Fibroblast of skin of left quadriceps (primary cell): ENCODE results near the gene CARD18.
"Not testable (repeated sequence)": the region's sequence is repeated elsewhere in the genome, so short reads cannot be mapped to it uniquely, and the experiment has no call there.

ENCODE experiments used
- DNase-seq, 2 experiments: peaks; one replicate each; pipeline ENCODE4 v3.0.0-alpha.2; 2013; ENCODE audit warnings: low read depth in 2 of 2

Gene CARD18

DNA sequence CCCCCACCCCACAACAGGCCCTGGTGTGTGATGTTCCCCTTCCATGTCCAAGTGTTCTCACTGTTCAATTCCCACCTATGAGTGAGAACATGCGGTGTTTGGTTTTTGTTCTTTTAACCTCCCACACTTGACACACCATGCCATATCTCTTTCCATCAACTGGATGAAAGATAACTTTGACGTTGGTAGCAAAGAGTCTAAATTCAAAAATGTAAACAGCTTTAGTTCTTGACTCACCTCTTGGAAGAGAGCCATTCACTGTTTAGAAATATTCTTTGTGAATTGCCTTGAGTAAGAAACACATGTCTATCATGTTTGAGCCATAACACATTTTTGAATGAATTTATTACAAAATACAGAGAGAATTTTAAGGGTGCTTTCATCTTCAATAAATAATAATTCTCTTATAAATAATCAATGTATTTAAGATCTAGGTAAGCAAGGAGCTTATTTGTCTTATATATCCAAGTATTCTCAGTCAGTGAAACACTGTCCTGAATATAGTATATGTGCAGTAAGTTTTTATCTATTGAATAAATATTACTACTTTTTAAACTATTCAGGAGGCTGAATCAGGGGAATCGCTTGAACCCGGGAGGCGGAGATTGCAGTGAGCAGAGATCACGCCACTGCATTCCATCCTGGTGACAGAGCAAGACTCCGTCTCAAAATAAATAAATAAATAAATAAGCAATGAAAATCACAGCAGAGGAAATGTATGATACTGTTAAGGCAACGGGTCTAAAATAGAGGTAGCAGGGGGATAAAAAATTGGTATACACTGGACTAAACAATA, 6.7 kb downstream of the CARD18 start:
- DNase-seq = peak; percentile 23 to 30

- DNase-seq = no peak
These were observed 9.3 kb downstream of the CARD18 start for GRCh38 chr11:105130189-105130813.

GRCh38 chr11:105124756-105125155, 14.8 kb downstream of the CARD18 start:
- no peak for DNase-seq

GRCh38 chr11:105111145-105111944, 28.2 kb downstream of the CARD18 start:
- no peak for DNase-seq

DNA sequence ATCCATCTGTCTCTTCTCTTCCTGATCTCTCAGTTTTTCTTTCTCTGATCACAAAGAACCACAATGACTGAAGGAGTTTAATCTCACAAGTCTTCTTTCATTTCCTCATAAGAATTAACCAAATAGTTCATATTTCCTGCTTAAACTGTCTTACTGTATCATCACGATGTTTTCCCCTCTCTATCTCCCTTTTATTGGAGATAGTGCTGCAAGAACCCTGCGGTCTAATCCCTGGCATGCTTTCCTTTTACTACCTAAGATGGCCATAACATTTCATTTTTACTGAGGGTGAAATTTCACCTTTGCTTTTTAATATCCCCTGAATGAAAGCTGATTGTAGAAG, 28.9 kb downstream of the CARD18 start:
- DNase-seq = no peak

- peak; percentile 16 to 22 for DNase-seq
These were observed 29.5 kb downstream of the CARD18 start for GRCh38 chr11:105109855-105110687.

GRCh38 chr11:105109321-105109720, 30.2 kb downstream of the CARD18 start:
- no peak for DNase-seq

GRCh38 chr11:105108247-105108646, 31.3 kb downstream of the CARD18 start:
- DNase-seq = no peak

DNA sequence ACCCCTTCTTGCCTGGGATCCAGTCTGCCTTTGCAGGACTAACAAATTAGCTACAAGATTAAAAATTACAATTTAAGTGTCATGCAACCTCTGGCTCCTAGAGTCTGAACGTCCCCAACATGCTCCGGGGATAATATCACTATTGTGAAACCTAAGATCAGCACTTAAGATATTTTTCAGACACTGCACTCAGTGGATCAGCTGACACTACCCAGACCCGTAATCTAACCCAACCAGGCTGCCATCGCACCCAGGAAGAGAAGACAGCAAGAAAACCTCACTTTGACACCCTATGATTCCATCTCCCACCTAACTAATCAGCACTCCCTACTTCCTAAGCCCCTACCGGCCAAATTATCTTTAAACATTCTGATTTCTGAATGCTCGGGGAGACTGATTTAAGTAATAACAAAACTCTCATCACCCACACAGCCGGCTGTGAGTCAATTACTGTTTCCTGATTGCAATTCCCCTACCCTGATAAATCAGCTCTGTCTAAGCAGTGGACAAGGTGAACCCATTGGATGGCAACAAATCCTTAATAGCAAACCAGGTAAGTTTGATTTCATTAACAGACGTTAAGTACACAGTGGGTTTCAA, 32.2 kb downstream of the CARD18 start:
- not testable (repeated sequence) for DNase-seq

DNA sequence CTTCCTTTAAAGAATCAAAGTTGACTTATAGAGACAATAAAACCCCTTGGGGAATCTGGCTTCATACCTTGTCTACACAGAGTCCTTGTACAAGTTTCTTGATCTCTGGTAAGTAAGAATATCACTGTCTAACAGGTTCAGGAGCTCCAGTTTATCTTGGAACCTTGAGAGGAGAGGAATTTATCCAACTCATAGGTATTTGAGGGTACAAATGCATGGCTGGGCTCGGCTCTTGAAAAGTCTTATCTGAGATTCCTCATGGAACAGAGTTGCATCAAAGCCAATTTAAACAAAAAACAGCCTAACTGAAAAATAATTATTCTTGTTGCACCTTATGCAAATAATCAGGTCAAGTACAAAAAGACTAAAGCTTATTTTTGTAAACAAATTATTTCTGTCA, 33.4 kb downstream of the CARD18 start:
- DNase-seq = no peak

GRCh38 chr11:105104292-105104691, 35.3 kb downstream of the CARD18 start:
- no peak for DNase-seq

- DNase-seq = no peak
These were observed 36.2 kb downstream of the CARD18 start for GRCh38 chr11:105103336-105103735.

GRCh38 chr11:105102079-105102581, 37.4 kb downstream of the CARD18 start:
- not testable (repeated sequence) for DNase-seq

GRCh38 chr11:105100981-105101630, 38.5 kb downstream of the CARD18 start:
- no peak for DNase-seq

GRCh38 chr11:105100206-105100605, 39.4 kb downstream of the CARD18 start:
- no peak for DNase-seq

- DNase-seq = not testable (repeated sequence)
These were observed 40.0 kb downstream of the CARD18 start for GRCh38 chr11:105099594-105099993.

GRCh38 chr11:105092256-105093239, 47.0 kb downstream of the CARD18 start:
- DNase-seq = no peak
